Thoracic aorta (tissue), 2 donors: ENCODE results near the gene PARP16. TPM values are rescaled to one million over a fixed set of nuclear protein-coding genes. Genes with fewer than 3 reads are reported as not detected.

Experiments used
- ATAC-seq: fragments of 150-250 bp; one replicate; pipeline ENCODE4 v1.8.0; 2017; ENCODE audit warnings: low read depth; ENCODE audit not compliant: insufficient number of reproducible peaks, low FRiP score
- DNase-seq: peaks from one replicate; pipeline ENCODE4 v3.0.0-alpha.2; 2020; ENCODE audit warnings: low spot score
- H3K27ac ChIP-seq, 2 donors: fragments of 200-600 bp; sonication (generic); 1 replicate in 1 of 2; 2 replicates in 1 of 2; pipeline ENCODE4 v1.5.1; 2016; ENCODE audit warnings: mild to moderate bottlenecking in 2 of 2, moderate library complexity in 2 of 2
- H3K27me3 ChIP-seq: fragments of 200-600 bp; sonication (generic); replicated peaks from 2 replicates; pipeline ENCODE4 v1.6.0; 2016; ENCODE audit warnings: mild to moderate bottlenecking; ENCODE audit not compliant: insufficient read depth
- H3K36me3 ChIP-seq: fragments of 200-600 bp; sonication (generic); one replicate; pipeline ENCODE4 v1.5.1; 2016
- H3K4me1 ChIP-seq, 2 donors: fragments of 200-600 bp; sonication (generic); 1 replicate in 1 of 2; 2 replicates in 1 of 2; pipeline versions ENCODE4 v1.5.1 to v1.6.0; 2016; ENCODE audit warnings: low read depth in 2 of 2, mild to moderate bottlenecking in 1 of 2; ENCODE audit not compliant: control insufficient read depth in 1 of 2
- H3K4me3 ChIP-seq: fragments of 200-600 bp; sonication (generic); 2 replicates; pipeline ENCODE4 v1.5.1; 2016; ENCODE audit warnings: mild to moderate bottlenecking
- H3K9me3 ChIP-seq: fragments of 200-600 bp; sonication (generic); 2 replicates; pipeline ENCODE4 v1.5.1; 2016
- CTCF ChIP-seq: fragments of 200-600 bp; sonication (generic); IDR thresholded peaks from one replicate; pipeline ENCODE4 v1.5.1; 2019; ENCODE audit warnings: antibody characterized with exemption
- total RNA-seq, 2 donors: library from RNA; depleted of rRNA; stranded (reverse); fragments of >200 nt; gene quantifications; one replicate each; pipeline versions ENCODE4 v1.1.0 to v1.2.3, GENCODE V29; 2016

The PARP16 gene
- total RNA-seq, 2 donors from 2014 or later = 7.2 to 15.4 TPM

- H3K4me1 ChIP-seq = peaks cover 2 to 20% of the 10 kb centered on the region in 2 donors
- H3K9me3 ChIP-seq = no peaks in the 10 kb centered on the region
- H3K27ac ChIP-seq = peak overlapping the region; percentile 80 to 92
- H3K27me3 ChIP-seq = no peaks in the 10 kb centered on the region
- no peak for TF ChIP-seq CTCF
- H3K36me3 ChIP-seq = no peaks in the 10 kb centered on the region
- peak overlapping the region; percentile 96 for H3K4me3 ChIP-seq
- ATAC-seq (no peak), DNase-seq (no peak)
These were observed 805 bp upstream of the PARP16 start for GRCh38 chr15:65287520-65287855.

GRCh38 chr15:65286069-65286703 is 497 bp downstream of the PARP16 start:
- H3K36me3 ChIP-seq = no peaks in the 10 kb centered on the region
- H3K4me3 ChIP-seq = peak overlapping the region; percentile 96
- no peak for TF ChIP-seq CTCF
- no peak for DNase-seq
- ATAC-seq = peak; percentile 14
- peaks cover 2 to 20% of the 10 kb centered on the region in 2 donors for H3K4me1 ChIP-seq
- no peaks in the 10 kb centered on the region for H3K9me3 ChIP-seq
- no peaks in the 10 kb centered on the region for H3K27me3 ChIP-seq
- H3K27ac ChIP-seq = peak overlapping the region; percentile 74 to 92

GRCh38 chr15:65285291-65286068 is 1.2 kb downstream of the PARP16 start:
- peak overlapping the region; percentile 74 to 92 for H3K27ac ChIP-seq
- H3K4me3 ChIP-seq = peak overlapping the region; percentile 96
- ATAC-seq (no peak), DNase-seq (no peak)
- no peak for TF ChIP-seq CTCF
- no peaks in the 10 kb centered on the region for H3K27me3 ChIP-seq
- peaks cover 2 to 20% of the 10 kb centered on the region in 2 donors for H3K4me1 ChIP-seq
- H3K9me3 ChIP-seq = no peaks in the 10 kb centered on the region
- no peaks in the 10 kb centered on the region for H3K36me3 ChIP-seq

GRCh38 chr15:65278480-65278879 is 8.2 kb downstream of the PARP16 start:
- Histone ChIP-seq H3K4me1 (no peaks in the 10 kb centered on the region), H3K9me3 (no peaks in the 10 kb centered on the region), H3K36me3 (no peaks in the 10 kb centered on the region), H3K27me3 (no peaks in the 10 kb centered on the region), H3K4me3 (no peak overlapping the region), H3K27ac (no peak overlapping the region)
- DNase-seq (no peak), ATAC-seq (no peak)
- no peak for TF ChIP-seq CTCF

GRCh38 chr15:65277015-65277414 is 9.7 kb downstream of the PARP16 start:
- Histone ChIP-seq H3K4me1 (no peaks in the 10 kb centered on the region), H3K4me3 (no peak overlapping the region), H3K27me3 (no peaks in the 10 kb centered on the region), H3K27ac (no peak overlapping the region), H3K36me3 (no peaks in the 10 kb centered on the region), H3K9me3 (no peaks in the 10 kb centered on the region)
- DNase-seq (no peak), ATAC-seq (no peak)
- no peak for TF ChIP-seq CTCF
